Vagina (tissue), 2 donors: ENCODE data around the gene DLST. TPM values are rescaled to one million over a fixed set of nuclear protein-coding genes. Genes with fewer than 3 reads are reported as not detected.

Experiments used
- DNase-seq, 2 donors: peaks; one replicate each; pipeline ENCODE4 v3.0.0-alpha.2; 2017; ENCODE audit errors: extremely low spot score in 2 of 2
- H3K27ac ChIP-seq: fragments of 200-600 bp; sonication (generic); one replicate; pipeline ENCODE4 v1.5.1; 2019
- H3K27me3 ChIP-seq: fragments of 200-600 bp; sonication (generic); one replicate; pipeline ENCODE4 v1.5.1; 2019
- H3K36me3 ChIP-seq, 2 donors: fragments of 200-600 bp; sonication (generic); one replicate each; pipeline ENCODE4 v1.5.1; 2017 to 2019
- H3K4me1 ChIP-seq: fragments of 200-600 bp; sonication (generic); one replicate; pipeline ENCODE4 v1.5.1; 2019
- H3K4me3 ChIP-seq, 2 donors: fragments of 200-600 bp; sonication (generic); 1 replicate in 1 of 2; 2 replicates in 1 of 2; pipeline ENCODE4 v1.5.1; 2016 to 2019
- H3K9me3 ChIP-seq: fragments of 200-600 bp; sonication (generic); one replicate; pipeline ENCODE4 v1.5.1; 2019
- POLR2A ChIP-seq, 2 donors: fragments of 450-650 bp; IDR thresholded peaks; one replicate each; pipeline ENCODE4 v1.6.1; 2017; ENCODE audit warnings: antibody characterized with exemption in 2 of 2, mild to moderate bottlenecking in 2 of 2, moderate library complexity in 2 of 2
- POLR2AphosphoS5 ChIP-seq, 2 donors: sonication (generic); formaldehyde crosslinking; IDR thresholded peaks; one replicate each; pipeline ENCODE4 v1.9.0; 2017; ENCODE audit warnings: antibody characterized with exemption in 2 of 2, mild to moderate bottlenecking in 2 of 2, low read depth in 1 of 2; ENCODE audit not compliant: insufficient read depth in 1 of 2
- intact Hi-C: fragments of 100-400 bp; cut with DNase I; formaldehyde crosslinking; loops from one replicate; pipeline ENCODE4 v1.15.1; 2023
- total RNA-seq: library from RNA; depleted of rRNA; stranded (reverse); fragments of >200 nt; gene quantifications from one replicate; pipeline ENCODE4 v1.2.3, GENCODE V29; 2016
- TF ChIP-seq, protein P1 (sequence below), 3 experiments: fragments of 450-650 bp in 2 of 3; fragments of 200-600 bp in 1 of 3; sonication (generic) in 1 of 3; IDR thresholded peaks; one replicate each; pipeline ENCODE4 v1.5.1; 2017 to 2019; ENCODE audit warnings: antibody characterized with exemption in 3 of 3, mild to moderate bottlenecking in 2 of 3, moderate library complexity in 2 of 3

The DLST gene
- total RNA-seq, 1 donor from 2014 or later = 109 TPM

DNA sequence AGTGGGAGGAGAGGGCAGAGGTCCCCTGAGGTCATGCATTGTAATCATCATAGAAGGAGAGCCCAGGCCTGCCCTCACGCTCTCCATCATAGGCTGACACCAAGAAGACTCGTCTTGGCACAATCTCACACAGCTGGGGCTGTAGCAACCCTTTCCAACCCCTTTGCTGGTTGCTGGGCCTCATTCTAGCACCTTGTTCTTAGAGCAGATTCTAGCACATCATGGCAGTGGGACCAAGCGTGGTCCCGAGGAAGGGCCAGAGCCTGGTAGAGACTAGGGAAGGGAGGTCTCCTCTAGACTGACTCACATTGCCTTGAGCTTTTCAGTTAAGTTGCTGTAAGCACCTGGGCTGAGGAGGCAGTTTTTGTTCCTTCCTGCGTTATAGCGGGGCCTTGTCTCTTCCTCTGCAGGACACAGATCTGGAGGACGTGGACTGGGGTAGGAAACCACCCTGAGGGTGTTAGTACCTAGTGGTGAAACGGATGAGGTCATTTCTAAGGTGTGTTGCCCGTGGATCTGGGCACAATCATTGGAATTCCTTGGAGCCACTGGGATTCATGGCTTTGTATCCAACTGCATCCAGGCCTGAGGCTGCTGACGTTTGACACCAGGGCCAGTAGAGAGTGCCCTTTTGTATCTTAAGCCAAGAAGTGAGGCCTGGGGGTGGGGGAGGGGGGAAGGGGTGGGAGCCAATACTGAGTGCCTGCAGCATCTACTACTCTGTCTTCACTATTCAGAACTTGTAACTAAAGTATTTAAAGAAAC is 21.4 kb downstream of the DLST start:
- no peaks in the 10 kb centered on the region for H3K9me3 ChIP-seq
- H3K27ac ChIP-seq = no peak overlapping the region
- intact Hi-C loops = no loop called here
- peaks cover 28% of the 10 kb centered on the region for H3K4me1 ChIP-seq
- peaks cover 2 to 59% of the 10 kb centered on the region in 2 donors for H3K36me3 ChIP-seq
- no peak for TF ChIP-seq POLR2A (IDR thresholded peaks at IDR 0.05)
- TF ChIP-seq POLR2AphosphoS5 (IDR thresholded peaks at IDR 0.05; ENCODE audit: insufficient read depth in 1 of 2, low read depth in 1 of 2) = no peak
- TF ChIP-seq, protein P1, sequence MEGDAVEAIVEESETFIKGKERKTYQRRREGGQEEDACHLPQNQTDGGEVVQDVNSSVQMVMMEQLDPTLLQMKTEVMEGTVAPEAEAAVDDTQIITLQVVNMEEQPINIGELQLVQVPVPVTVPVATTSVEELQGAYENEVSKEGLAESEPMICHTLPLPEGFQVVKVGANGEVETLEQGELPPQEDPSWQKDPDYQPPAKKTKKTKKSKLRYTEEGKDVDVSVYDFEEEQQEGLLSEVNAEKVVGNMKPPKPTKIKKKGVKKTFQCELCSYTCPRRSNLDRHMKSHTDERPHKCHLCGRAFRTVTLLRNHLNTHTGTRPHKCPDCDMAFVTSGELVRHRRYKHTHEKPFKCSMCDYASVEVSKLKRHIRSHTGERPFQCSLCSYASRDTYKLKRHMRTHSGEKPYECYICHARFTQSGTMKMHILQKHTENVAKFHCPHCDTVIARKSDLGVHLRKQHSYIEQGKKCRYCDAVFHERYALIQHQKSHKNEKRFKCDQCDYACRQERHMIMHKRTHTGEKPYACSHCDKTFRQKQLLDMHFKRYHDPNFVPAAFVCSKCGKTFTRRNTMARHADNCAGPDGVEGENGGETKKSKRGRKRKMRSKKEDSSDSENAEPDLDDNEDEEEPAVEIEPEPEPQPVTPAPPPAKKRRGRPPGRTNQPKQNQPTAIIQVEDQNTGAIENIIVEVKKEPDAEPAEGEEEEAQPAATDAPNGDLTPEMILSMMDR (IDR thresholded peaks at IDR 0.05) = no peak
- no peak overlapping the region for H3K4me3 ChIP-seq
- no peak for DNase-seq
- no peaks in the 10 kb centered on the region for H3K27me3 ChIP-seq

DNA sequence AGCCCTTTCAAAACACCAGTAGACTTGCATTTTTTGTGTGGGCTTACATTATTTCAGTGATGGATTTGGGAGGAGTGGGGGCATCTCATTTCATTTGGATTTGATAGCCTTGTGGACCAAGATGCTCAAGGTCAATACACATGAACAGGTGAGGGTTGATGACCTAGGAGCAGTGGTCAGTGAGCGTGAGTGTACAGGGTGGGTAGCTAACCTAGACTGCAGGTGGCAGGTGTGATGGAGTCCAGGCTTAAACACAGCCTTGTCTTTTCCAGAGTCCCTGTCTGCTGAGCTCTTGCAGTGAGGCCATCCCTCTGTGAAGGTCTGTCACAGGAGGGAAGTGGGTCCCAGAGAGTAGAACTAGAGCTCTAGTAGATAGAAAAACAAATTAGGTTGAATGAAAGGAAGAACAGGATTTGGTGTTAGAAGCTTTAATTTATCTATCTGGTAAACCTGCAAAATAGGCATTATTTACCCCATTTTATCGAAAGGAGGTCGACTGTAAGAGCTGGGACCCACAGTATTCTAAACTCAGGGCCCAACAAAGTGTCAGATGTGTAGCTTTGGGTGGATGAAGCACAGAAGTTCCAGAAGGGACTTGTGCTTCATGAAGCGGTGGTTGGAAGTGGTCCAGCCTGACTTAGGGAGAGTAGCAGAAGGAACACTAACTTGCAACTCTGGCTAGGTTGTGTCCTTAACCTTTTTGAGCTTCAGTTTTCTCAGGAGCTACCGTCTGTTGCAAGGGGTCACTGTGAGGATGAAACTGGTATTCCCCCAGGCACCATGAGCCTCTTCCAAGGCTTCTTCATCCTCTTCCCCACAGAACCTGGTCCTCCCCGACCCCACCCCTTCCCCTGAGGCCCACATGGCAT is 23.2 kb downstream of the DLST start:
- peaks cover 2 to 41% of the 10 kb centered on the region in 2 donors for H3K36me3 ChIP-seq
- H3K27me3 ChIP-seq = no peaks in the 10 kb centered on the region
- no peak for DNase-seq
- TF ChIP-seq, protein P1 (IDR thresholded peaks at IDR 0.05) = no peak
- TF ChIP-seq POLR2A (IDR thresholded peaks at IDR 0.05) (no peak), POLR2AphosphoS5 (IDR thresholded peaks at IDR 0.05; ENCODE audit: insufficient read depth in 1 of 2, low read depth in 1 of 2) (no peak)
- intact Hi-C loops = loop anchor here (5.0 kb wide), 1 partner anchor 43 kb away; no protein-coding TSS in a partner anchor
- H3K4me3 ChIP-seq = no peak overlapping the region
- H3K9me3 ChIP-seq = no peaks in the 10 kb centered on the region
- H3K27ac ChIP-seq = no peak overlapping the region
- H3K4me1 ChIP-seq = peaks cover 29% of the 10 kb centered on the region

DNA sequence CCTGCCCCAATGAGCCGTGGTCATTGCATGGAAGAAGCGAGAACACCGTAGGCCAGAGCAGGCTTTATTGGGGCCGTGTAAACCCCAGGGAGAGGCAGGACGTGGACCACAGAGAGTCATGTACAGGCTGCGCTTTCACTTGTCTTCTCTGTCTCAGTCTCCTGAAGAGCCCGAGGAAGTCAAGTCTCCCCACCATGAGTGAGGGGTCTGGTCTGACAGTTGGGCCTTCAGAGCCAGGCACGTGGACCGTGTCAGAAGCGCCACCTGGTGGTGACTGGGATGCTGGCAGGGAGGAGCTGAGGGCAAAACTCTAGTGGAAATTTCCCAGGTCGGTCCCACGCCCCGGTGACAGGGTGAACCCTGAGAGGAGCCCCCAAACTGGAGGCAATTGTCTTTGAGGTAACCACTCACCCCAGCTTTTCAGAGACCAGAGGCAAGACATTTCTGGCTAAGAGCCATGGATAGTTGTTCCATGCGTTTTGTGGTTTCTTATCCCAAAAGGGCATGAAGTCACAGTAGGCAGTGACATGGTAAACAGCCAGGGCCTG is 24.0 kb downstream of the DLST start:
- peak overlapping the region; percentile 4 for H3K27ac ChIP-seq
- intact Hi-C loops = loop anchor here (5.0 kb wide), 1 partner anchor 43 kb away; no protein-coding TSS in a partner anchor
- H3K9me3 ChIP-seq = no peaks in the 10 kb centered on the region
- H3K27me3 ChIP-seq = no peaks in the 10 kb centered on the region
- H3K36me3 ChIP-seq = peaks cover 2 to 33% of the 10 kb centered on the region in 2 donors
- H3K4me3 ChIP-seq = no peak overlapping the region
- no peak for DNase-seq
- peaks cover 29% of the 10 kb centered on the region for H3K4me1 ChIP-seq
- TF ChIP-seq POLR2AphosphoS5 (IDR thresholded peaks at IDR 0.05; ENCODE audit: insufficient read depth in 1 of 2, low read depth in 1 of 2) = no peak
- TF ChIP-seq, protein P1 (IDR thresholded peaks at IDR 0.05) = peak; percentile 78 to 92 (median 92)
- no peak for TF ChIP-seq POLR2A (IDR thresholded peaks at IDR 0.05)

DNA sequence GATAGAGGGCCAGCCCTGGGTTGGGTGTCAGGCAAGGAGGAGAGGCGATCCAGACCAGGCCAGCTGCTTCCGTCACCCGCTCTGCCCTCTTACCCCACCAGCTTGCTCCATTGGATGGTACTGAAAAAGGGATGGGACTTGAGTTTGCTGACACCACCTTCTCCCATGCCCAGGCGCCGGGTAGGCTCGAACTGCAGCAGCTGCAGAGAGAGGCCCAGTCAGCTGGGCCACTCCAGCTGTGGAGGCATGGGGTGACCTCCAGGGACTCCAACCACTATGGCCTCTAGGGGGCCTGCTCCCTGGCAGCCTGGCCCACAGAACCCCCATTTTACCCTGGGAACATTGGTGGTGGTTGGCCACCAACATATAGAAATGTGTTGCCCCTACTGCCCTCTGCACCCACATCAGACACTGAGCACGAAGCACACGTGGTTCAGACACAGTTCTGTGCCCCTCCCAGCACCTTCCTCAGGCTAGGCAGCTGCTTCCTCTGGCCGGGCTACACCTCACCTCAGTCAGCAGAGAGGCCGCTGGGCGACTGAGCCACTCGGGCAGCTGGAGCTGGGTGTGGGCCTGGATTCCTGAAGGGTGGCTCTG is 25.3 kb downstream of the DLST start:
- TF ChIP-seq POLR2A (IDR thresholded peaks at IDR 0.05) = no peak
- TF ChIP-seq, protein P1 (IDR thresholded peaks at IDR 0.05) = peak in 1 of 3 experiments; percentile 9
- Histone ChIP-seq H3K4me3 (no peak overlapping the region), H3K27me3 (no peaks in the 10 kb centered on the region), H3K36me3 (peaks cover 2 to 20% of the 10 kb centered on the region in 2 donors), H3K4me1 (peaks cover 29% of the 10 kb centered on the region), H3K9me3 (no peaks in the 10 kb centered on the region), H3K27ac (no peak overlapping the region)
- intact Hi-C loops = loop anchor here (5.0 kb wide), 1 partner anchor 45 kb away; no protein-coding TSS in a partner anchor
- DNase-seq = no peak
